NOMO-1 treated with DMSO at 0.1 percent for 48 hours (cell line): ENCODE data around the gene SRRT.
"Not testable (repeated sequence)": the region's sequence is repeated elsewhere in the genome, so short reads cannot be mapped to it uniquely, and the experiment has no call there.

ENCODE experiments used
- DNase-seq: peaks from one replicate; lab custom pipeline; 2025; ENCODE audit not compliant: unreplicated experiment; lab: John Stamatoyannopoulos, UW

The SRRT gene

GRCh38 chr7:100929808-100930174 is 54.9 kb downstream of the SRRT start:
- DNase-seq = no peak

GRCh38 chr7:100933734-100934133 is 58.8 kb downstream of the SRRT start:
- DNase-seq = no peak

DNA sequence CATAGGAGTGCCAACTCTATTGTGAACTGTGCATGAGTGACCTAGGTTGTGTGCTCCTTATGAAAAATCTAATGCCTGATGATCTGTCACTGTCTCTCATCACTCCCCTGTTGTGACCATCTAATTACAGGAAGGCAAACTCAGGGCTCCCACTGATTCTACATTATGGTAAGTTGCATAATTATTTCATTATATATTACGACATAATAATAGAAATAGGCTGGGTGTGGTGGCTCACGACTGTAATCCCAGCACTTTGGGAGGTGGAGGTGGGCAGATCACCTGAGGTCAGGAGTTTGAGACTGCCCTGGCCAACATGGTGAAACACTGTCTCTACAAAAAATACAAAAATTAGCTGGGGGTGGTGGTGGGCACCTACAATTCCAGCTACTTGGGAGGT is 60.5 kb downstream of the SRRT start:
- not testable (repeated sequence) for DNase-seq

DNA sequence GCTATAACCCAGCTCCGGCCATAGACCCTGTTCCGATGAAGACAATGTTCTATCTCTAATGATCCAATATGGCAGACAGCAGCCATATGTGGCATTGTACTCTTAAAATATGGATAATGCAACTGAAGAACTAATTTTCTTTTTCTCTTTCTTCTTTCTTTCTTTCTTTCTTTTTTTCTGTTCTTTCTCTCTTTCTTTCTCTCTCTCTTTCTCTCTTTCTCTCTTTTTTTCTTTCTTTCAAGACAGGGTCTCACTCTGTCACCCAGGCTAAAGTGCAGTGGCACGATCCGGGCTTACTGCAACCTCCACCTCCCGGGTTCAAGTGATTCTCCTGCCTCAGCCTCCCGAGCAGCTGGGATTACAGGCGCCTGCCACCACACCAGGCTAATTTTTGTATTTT is 61.3 kb downstream of the SRRT start:
- DNase-seq = not testable (repeated sequence)
